Ramos (cell line): ENCODE results near the gene VMO1.
"Not testable (repeated sequence)": the region's sequence is repeated elsewhere in the genome, so short reads cannot be mapped to it uniquely, and the experiment has no call there.

Experiments
- in situ Hi-C: fragments of 300-500 bp; cut with MboI; formaldehyde crosslinking; loops from one replicate; pipeline ENCODE4 v1.14.3; 2022; ENCODE audit warnings: low sequenced_read_pairs; ENCODE audit not compliant: unreplicated experiment

Gene VMO1

GRCh38 chr17:4786106-4786511 is at the start of gene VMO1:
VMO1 (minus strand) TSS chr17:4786364; CDS start chr17:4786352, 12 bp downstream.
- in situ Hi-C loops: no loop called here

- in situ Hi-C loops: no loop called here
Observed at GRCh38 chr17:4834681-4835020, 48.5 kb upstream of the VMO1 start.

DNA sequence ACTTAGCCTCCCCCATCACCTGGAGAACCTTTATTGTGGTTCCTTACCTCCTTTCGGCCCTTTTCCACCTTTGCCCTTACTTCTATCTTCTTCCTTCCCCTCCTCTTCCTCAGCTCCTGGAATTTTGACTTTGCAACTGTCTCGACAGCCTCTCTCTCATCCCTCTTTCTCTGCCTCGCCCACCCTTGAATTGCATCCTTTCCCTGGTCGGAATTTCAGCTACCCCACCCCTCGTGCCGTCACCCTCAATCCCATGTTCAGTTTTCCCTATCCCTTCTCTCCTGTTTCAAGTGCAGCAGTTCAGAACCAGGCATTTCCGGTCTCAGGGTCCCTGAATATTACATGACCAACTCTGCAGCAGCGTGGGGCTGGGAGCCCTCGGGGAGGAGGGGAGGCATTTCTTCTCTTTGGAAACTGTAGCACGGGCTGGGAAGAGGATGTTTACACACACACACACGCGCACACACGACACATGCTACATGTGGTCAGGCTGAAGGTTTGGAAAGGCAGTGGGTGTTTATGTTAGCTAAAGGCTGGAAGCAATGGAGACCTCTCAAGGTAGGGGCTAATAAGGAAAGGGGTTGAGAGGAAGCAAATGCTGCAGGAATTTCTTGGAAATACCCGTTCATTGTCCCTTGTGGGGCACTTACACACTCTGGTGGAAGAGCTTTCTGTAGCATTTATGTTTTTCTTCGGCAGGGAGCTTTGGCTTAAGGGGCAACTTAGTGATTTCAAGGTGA is 47.9 kb upstream of the VMO1 start:
- in situ Hi-C loops: no loop called here

GRCh38 chr17:4833178-4833940 is 47.2 kb upstream of the VMO1 start, which contains the start of gene MINK1:
MINK1 (plus strand) TSS chr17:4833340; CDS start chr17:4833584, 244 bp downstream.
- in situ Hi-C loops: no loop called here

GRCh38 chr17:4832829-4833177 is 46.6 kb upstream of the VMO1 start:
- in situ Hi-C loops: not testable (repeated sequence)

DNA sequence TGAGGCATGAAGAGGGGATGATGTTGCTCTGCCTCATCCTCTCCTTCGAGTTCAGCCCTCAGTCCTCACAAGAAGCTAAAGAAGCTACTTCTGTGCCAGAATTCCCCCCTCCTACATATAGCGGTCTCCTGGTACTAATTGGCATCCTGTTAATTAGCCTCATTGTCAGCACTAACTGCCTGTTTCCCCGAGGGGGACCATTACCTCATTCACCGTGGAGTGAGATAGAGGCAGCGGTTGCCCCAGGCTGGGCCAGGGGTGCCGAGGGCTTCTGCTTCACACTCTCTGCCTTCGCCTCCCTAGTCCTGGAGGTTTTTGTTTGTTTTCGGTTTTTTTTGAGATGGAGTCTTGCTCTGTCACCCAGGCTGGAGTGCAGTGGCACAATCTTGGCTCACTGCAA is 41.2 kb upstream of the VMO1 start:
- in situ Hi-C loops: no loop called here

- in situ Hi-C loops: no loop called here
Observed at GRCh38 chr17:4823373-4824089, 37.4 kb upstream of the VMO1 start.

DNA sequence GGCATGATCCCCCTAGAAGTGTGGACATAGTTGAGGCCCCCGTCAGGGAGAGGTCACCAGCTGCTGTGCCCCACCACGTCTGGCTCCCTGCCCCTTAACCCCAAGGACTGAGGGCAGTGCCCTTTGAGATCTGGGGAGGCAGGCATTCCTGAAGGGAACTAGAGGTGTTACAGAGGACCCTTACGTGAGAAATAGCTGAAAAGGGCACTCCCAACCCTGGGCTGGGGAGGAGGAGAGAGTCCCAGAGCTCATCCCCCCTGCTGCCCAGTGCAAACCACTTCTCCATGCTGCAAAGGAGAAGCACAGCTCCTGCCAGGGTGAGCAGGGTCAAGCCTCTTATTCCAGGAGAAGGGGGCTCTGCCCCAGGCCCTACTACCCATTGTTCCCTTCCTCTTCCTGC is 36.7 kb upstream of the VMO1 start:
- in situ Hi-C loops: no loop called here

DNA sequence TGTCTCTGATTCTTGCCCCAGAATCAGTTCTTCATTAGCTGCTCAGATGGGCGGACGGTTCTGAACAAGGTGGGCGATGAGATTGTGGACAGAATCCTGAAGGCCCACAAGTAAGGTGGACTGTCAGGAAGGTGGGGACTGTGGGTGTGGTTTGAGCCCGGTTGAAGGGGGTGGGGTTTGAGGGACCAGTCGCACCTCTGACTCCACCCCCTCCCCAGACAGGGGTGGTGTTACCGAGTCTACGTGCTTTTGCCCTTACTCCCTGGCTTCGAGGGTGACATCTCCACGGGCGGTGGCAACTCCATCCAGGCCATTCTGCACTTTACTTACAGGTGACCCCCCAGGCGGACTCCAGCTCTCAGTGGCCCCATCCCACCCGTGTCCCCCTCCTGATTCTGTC is 32.1 kb upstream of the VMO1 start:
- in situ Hi-C loops: no loop called here

GRCh38 chr17:4816826-4817225 is 30.7 kb upstream of the VMO1 start:
- in situ Hi-C loops: no loop called here

- in situ Hi-C loops: no loop called here
Observed at GRCh38 chr17:4815043-4815675, 29.0 kb upstream of the VMO1 start.

DNA sequence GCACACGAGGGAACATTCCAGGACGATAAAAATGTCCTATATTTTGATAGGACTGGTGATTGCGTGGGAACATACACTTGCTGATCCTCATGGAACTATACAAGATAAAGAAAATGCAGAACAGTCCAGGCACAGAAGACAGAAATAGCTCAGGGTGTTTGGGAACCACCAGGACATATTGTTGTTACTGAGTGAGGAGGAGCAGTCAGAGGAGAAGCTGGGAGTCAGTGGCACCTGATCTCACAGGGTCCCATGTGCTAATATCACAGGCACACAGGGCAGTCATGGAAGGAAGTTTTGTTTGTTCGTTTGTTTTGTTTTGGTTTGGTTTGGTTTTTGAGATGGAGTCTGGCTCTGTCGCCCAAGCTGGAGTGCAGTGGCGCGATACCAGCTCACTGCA is 26.5 kb upstream of the VMO1 start:
- in situ Hi-C loops: no loop called here

DNA sequence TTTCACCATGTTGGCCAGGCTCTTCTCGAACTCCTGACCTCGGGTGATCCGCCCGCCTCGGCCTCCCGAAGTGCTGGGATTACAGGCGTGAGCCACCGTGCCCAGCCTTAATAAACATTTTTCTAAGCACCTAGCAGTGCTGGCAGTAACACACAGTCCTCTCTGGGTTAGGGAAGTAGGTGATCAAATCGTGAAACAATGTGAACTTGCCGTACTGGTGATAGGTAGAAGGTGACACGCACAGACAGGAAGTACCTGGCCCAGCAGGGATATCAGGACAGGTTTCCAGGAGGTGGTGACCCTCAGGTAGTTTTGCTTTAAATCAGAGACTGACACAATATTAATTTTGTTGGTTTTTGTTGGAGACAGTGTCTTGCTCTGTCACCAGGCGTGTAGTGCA is 25.3 kb upstream of the VMO1 start:
- in situ Hi-C loops: no loop called here

DNA sequence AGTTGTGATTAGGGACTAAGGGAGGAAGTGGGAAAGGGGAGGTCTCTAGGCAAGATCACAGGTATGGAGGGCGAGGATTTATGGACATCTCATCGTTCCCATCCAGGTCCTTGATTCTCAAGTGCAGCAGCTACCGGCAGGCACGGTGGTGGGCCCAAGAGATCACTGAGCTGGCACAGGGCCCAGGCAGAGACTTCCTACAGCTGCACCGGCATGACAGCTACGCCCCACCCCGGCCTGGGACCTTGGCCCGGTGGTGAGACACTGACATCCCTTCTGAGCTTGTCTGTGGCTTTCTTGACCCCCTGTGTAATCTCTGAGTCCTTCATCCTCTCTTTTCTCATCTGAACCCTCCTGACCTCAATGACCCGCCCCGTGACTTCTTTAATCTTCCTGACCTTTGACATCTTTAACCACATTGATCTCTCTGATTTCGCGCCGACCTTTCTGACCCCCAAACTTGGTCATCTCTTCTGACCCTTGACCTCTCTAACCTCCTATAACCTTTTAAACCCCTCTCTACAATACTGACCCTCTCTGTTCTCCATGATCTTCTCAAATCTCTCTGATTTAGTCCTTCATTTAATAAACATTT is 24.6 kb upstream of the VMO1 start:
- in situ Hi-C loops: no loop called here

- in situ Hi-C loops: no loop called here
Observed at GRCh38 chr17:4808378-4808767, 22.2 kb upstream of the VMO1 start.

DNA sequence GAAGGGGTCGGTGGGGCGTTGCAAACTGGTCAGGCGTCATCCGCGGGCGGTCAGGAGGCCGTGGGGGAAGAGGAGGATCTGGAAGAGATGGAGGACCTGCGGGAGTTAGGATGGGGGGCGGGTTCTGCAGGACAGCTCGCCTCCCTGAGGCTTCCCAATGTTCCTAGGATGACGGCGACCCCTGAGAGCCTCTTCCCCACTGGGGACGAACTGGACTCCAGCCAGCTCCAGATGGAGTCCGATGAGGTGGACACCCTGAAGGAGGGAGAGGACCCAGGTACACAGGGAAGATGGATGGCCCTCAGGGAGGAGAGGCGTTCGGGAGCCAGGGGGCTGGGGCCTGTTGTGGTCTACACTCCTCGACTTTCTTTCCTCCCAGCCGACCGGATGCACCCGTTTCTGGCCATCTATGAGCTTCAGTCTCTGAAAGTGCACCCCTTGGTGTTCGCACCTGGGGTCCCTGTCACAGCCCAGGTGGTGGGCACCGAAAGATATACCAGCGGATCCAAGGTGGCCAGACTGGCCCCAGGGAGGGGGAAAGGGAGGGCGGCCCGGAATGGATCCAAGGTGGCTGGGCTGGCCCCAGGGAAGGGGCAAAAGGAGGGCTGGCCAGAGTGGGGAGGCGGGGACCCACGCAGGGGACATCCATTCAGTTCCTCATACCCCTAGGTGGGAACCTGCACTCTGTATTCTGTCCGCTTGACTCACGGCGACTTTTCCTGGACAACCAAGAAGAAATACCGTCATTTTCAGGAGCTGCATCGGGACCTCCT is 21.6 kb upstream of the VMO1 start:
- in situ Hi-C loops: no loop called here

DNA sequence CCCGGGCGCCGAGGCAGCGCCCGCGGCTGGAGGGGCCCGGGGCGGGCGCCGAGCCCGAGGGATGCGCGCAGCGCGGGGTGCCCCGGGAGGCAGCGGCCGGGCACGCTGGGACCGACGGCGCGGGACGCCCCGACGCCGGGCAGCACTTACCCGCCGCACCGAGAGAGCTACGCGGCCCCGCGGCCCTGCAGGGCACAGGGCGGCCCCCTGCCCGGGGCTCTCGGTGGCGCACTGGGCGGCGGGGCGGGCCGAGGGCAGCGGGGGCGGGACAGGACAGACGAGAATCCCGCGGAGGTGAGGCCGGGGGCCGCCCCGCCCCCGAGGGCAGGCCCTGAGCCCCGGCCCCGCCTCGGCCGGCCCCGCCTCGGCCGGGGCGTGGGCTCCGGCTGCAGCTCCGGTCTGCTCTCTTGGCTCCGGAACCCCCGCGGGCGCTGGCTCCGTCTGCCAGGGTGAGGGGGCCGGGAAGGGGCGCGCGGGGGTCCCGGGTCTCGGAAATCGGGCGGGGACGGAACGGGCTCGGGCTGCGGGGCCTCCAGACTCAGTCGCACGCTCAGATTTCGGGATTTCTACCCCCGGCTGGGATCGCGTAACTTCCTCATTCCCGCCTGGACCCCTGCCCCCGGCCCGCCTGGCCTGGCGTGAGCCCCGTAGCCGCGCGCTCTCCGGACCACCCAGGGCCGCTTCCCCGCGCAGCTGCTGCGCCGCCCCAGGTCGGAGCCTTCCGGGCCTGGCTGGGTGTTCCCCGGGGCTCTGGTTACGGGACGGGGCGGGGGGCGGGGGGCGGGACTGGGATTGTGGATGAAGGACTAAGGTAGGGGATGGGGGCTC is 20.8 kb upstream of the VMO1 start, which contains the start of gene PLD2:
PLD2 (plus strand) TSS at position 376 of the 828 bp plus-strand sequence. CDS start 621 bp downstream, outside the sequence.
- in situ Hi-C loops: no loop called here

DNA sequence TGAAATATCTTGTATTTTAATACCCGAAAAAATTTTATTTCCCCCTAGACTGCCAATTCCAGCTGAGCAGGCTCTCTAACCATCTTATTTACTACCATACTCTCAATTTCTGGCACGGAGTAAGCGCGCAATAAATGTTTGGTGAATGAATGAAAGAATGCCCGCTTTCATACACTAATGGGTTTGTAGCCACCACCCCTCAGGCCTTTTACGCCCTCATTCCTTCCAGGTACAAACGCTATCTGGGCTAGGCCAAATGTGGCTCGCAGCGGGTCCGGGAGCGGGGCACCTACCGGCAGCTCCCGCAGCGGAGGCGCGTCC is 20.3 kb upstream of the VMO1 start:
- in situ Hi-C loops: no loop called here

- in situ Hi-C loops: no loop called here
Observed at GRCh38 chr17:4802228-4802627, 16.1 kb upstream of the VMO1 start, which contains the start of gene C17orf114. C17orf114 (minus strand) TSS chr17:4802328.
